Stomach (tissue), 9 donors: Measurements from ENCODE around the gene ODC1. TPM values are rescaled to one million over a fixed set of nuclear protein-coding genes. Genes with fewer than 3 reads are reported as not detected.
"Not testable (repeated sequence)": the region's sequence is repeated elsewhere in the genome, so short reads cannot be mapped to it uniquely, and the experiment has no call there.

Experiments used
- DNase-seq, 2 donors: peaks; one replicate each; pipeline versions ENCODE4 v3.0.0 to v3.0.0-alpha.2; 2013 to 2019
- H3K27ac ChIP-seq, 5 donors: fragments of 200-600 bp in 4 of 5; sonication (generic) in 4 of 5; one replicate each; pipeline ENCODE4 v1.5.1; 2013 to 2019; ENCODE audit warnings: mild to moderate bottlenecking in 1 of 5, moderate library complexity in 1 of 5
- H3K27me3 ChIP-seq, 3 donors: fragments of 200-600 bp; sonication (generic); one replicate each; pipeline ENCODE4 v1.5.1; 2017 to 2019; ENCODE audit warnings: mixed run types in 1 of 3
- H3K36me3 ChIP-seq, 4 donors: fragments of 200-600 bp; sonication (generic); 1 replicate in 3 of 4; 2 replicates in 1 of 4; pipeline ENCODE4 v1.5.1; 2016 to 2019
- H3K4me1 ChIP-seq, 4 donors: fragments of 200-600 bp; sonication (generic); one replicate each; pipeline ENCODE4 v1.5.1; 2016 to 2019
- H3K4me3 ChIP-seq, 4 donors: fragments of 200-600 bp; sonication (generic) in 3 of 4; one replicate each; pipeline ENCODE4 v1.5.1; 2016 to 2019; ENCODE audit warnings: mild to moderate bottlenecking in 1 of 4
- H3K9me3 ChIP-seq, 4 donors: fragments of 200-600 bp; sonication (generic); one replicate each; pipeline ENCODE4 v1.5.1; 2016 to 2019
- EP300 ChIP-seq: sonication (generic); formaldehyde crosslinking; IDR thresholded peaks from one replicate; pipeline ENCODE4 v1.6.1; 2017; ENCODE audit warnings: antibody characterized with exemption
- POLR2A ChIP-seq, 4 donors: fragments of 450-650 bp; IDR thresholded peaks; one replicate each; pipeline ENCODE4 v1.6.1; 2016; ENCODE audit warnings: antibody characterized with exemption in 4 of 4, control low read depth in 2 of 4, mild to moderate bottlenecking in 1 of 4, moderate library complexity in 1 of 4
- POLR2AphosphoS5 ChIP-seq, 3 donors: sonication (generic); formaldehyde crosslinking; IDR thresholded peaks; one replicate each; pipeline ENCODE4 v1.6.1; 2016; ENCODE audit warnings: antibody characterized with exemption in 3 of 3
- WGBS, 5 donors: extraction: QIAGEN DNeasy Blood & Tissue Kit in 3 of 5; methylation state at CpG; one replicate each; pipeline versions ENCODE4 v1.1.5 to v1.1.7; 2013 to 2018; 5-methylcytosine and 5-hydroxymethylcytosine counted together
- intact Hi-C: fragments of 100-400 bp; cut with DNase I; formaldehyde crosslinking; loops from one replicate; pipeline ENCODE4 v1.15.1; 2023; ENCODE audit warnings: low total_unique reads
- polyA plus RNA-seq, 3 donors: library from polyadenylated mRNA; stranded (reverse); fragments of 200-250 nt; gene quantifications; one replicate each; pipeline ENCODE4 v1.2.3, GENCODE V29; 2013
- total RNA-seq, 5 donors: library from RNA; depleted of rRNA; stranded (reverse); fragments of >200 nt; gene quantifications; one replicate each; pipeline versions ENCODE4 v1.1.0 to v1.2.3, GENCODE V29; 2014 to 2016
- TF ChIP-seq, protein P1 (sequence below), 7 experiments: fragments of 450-650 bp in 4 of 7; fragments of 200-600 bp in 3 of 7; sonication (generic) in 3 of 7; IDR thresholded peaks; one replicate each; pipeline ENCODE4 v1.5.1; 2016 to 2019; ENCODE audit warnings: antibody characterized with exemption in 7 of 7, control low read depth in 2 of 7, mild to moderate bottlenecking in 1 of 7
- donor health status: healthy with polysubstance abuse.
- donor health status: Bipolar disorder and iron deficiency.
- donor health status: healthy.

ODC1 gene
- total and polyA plus RNA-seq, 8 donors: 32.2 to 148 (median 49.8) TPM

DNA sequence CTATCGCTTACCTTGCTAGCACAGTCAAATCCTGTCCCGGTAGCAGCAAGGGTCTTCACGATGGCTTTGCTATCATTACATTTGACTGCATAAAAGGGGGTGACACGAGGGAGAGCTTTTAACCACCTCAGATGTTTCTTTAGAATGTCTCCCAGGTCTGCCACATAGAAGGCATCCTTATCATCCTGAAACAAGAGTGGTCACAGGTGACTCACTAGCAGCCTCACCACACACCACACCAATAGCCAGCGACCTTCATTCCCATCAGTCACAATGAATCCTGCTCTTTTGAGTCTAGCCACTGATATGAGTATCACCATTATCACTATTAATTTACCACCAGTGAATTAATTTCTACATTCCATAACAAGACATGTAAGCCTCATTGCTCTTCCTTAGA is 3.7 kb downstream of the ODC1 start:
- H3K27me3 ChIP-seq: no peaks in the 10 kb centered on the region
- H3K9me3 ChIP-seq: no peaks in the 10 kb centered on the region
- 78 to 86% (median 81%) methylated on average over 5 of the region's 5 CpGs for WGBS, 5 donors
- H3K27ac ChIP-seq: no peak overlapping the region
- DNase-seq: no peak
- intact Hi-C loops: loop anchor here (10.0 kb wide), 1 partner anchor 230 kb away; no protein-coding TSS in a partner anchor
- H3K36me3 ChIP-seq: peaks cover 44 to 54% (median 54%) of the 10 kb centered on the region in 4 donors
- H3K4me1 ChIP-seq: peaks cover 23 to 47% (median 35%) of the 10 kb centered on the region in 4 donors
- no peak overlapping the region for H3K4me3 ChIP-seq
- TF ChIP-seq EP300 (no peak), POLR2AphosphoS5 (IDR thresholded peaks at IDR 0.05) (no peak), POLR2A (IDR thresholded peaks at IDR 0.05) (no peak)
- TF ChIP-seq, protein P1, sequence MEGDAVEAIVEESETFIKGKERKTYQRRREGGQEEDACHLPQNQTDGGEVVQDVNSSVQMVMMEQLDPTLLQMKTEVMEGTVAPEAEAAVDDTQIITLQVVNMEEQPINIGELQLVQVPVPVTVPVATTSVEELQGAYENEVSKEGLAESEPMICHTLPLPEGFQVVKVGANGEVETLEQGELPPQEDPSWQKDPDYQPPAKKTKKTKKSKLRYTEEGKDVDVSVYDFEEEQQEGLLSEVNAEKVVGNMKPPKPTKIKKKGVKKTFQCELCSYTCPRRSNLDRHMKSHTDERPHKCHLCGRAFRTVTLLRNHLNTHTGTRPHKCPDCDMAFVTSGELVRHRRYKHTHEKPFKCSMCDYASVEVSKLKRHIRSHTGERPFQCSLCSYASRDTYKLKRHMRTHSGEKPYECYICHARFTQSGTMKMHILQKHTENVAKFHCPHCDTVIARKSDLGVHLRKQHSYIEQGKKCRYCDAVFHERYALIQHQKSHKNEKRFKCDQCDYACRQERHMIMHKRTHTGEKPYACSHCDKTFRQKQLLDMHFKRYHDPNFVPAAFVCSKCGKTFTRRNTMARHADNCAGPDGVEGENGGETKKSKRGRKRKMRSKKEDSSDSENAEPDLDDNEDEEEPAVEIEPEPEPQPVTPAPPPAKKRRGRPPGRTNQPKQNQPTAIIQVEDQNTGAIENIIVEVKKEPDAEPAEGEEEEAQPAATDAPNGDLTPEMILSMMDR (IDR thresholded peaks at IDR 0.05): no peak

DNA sequence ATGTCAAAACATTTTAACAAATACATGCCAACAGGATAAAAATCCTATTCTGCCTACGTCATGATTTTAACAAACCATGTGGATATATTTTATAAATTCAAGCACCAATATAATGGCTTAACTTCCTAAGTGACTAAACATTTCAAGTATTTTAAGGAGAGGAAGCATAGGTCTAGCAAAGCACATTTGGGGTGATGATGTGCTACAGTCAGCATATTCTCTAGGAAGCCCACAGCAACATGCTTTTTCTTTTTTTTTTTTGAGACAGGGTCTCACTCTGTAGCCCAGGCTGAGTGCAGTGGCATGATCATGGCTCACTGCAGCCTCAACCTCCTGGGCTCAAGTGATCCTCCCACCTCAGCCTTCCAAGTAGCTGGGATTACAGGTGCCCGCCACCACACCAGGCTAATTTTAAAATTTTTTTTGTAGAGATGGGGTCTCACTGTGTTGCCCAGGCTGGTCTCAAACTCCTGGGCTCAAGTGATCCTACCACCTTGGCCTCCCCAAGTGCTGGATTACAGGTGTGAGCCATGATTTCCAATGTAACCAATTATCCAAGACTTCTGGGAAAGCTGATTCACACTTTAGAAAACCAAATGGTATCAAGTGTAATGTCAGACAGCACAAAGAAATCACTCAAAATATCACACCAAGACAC is 5.5 kb downstream of the ODC1 start:
- not testable (repeated sequence) for H3K27me3 ChIP-seq, H3K9me3 ChIP-seq, H3K4me3 ChIP-seq, DNase-seq, H3K27ac ChIP-seq
- H3K4me1 ChIP-seq: peaks cover 15 to 39% (median 25%) of the 10 kb centered on the region in 4 donors
- H3K36me3 ChIP-seq: peaks cover 46 to 61% (median 58%) of the 10 kb centered on the region in 4 donors
- WGBS, 5 donors: 93 to 95% (median 94%) methylated on average over 2 of the region's 2 CpGs
- intact Hi-C loops: loop anchor here (10.0 kb wide), 1 partner anchor 232 kb away; no protein-coding TSS in a partner anchor

DNA sequence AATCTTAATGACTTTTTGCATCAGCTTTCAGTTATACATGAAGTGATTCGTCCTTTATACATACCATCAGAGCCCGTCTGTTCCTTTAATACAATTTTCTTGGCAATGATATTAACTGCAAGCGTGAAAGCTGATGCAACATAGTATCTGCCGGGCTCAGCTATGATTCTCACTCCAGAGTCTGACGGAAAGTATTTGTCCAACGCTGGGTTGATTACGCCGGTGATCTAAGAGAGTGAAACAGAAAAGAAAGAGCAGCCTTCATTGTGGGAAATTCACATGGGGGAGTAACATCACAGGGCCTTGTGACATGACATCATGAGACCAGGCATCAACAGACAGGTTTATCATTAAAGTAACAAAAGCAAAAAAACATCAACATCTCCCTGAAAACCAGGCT is 6.2 kb downstream of the ODC1 start:
- Histone ChIP-seq H3K4me1 (peaks cover 11 to 32% (median 18%) of the 10 kb centered on the region in 4 donors), H3K4me3 (no peak overlapping the region), H3K36me3 (peaks cover 46 to 61% (median 58%) of the 10 kb centered on the region in 4 donors), H3K27ac (no peak overlapping the region), H3K9me3 (no peaks in the 10 kb centered on the region), H3K27me3 (no peaks in the 10 kb centered on the region)
- 87 to 95% (median 91%) methylated on average over 8 of the region's 8 CpGs for WGBS, 5 donors
- intact Hi-C loops: loop anchor here (10.0 kb wide), 1 partner anchor 233 kb away; no protein-coding TSS in a partner anchor
- TF ChIP-seq EP300: no peak
- no peak for DNase-seq

DNA sequence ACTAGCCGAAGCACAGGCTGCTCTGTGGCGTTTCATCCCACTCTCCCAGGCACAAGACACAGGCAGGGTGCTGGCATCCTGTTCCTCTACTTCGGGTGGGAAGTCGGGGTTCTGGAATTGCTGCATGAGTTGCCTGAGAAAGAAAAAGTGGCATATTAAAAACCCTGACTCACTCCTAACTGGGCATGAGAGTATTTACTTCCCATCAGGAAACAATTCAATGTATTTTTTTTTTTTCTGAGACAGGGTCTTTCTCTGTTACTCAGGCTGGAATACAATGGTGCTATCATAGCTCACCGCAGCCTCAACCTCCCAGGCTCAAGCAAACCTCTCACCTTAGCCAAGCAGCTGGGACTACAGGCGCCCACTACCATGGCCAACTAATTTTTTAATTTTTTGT is 7.4 kb downstream of the ODC1 start:
- Histone ChIP-seq H3K4me3 (no peak overlapping the region), H3K4me1 (peaks cover 0 to 20% (median 7%) of the 10 kb centered on the region in 4 donors), H3K27me3 (no peaks in the 10 kb centered on the region), H3K9me3 (no peaks in the 10 kb centered on the region), H3K27ac (no peak overlapping the region), H3K36me3 (peaks cover 46 to 61% (median 58%) of the 10 kb centered on the region in 4 donors)
- DNase-seq: no peak
- TF ChIP-seq, protein P1 (IDR thresholded peaks at IDR 0.05): no peak
- TF ChIP-seq POLR2AphosphoS5 (IDR thresholded peaks at IDR 0.05) (no peak), EP300 (no peak), POLR2A (IDR thresholded peaks at IDR 0.05) (no peak)
- WGBS, 5 donors: 76 to 89% (median 85%) methylated on average over 6 of the region's 6 CpGs
- intact Hi-C loops: loop anchor here (10.0 kb wide), 1 partner anchor 234 kb away; no protein-coding TSS in a partner anchor

DNA sequence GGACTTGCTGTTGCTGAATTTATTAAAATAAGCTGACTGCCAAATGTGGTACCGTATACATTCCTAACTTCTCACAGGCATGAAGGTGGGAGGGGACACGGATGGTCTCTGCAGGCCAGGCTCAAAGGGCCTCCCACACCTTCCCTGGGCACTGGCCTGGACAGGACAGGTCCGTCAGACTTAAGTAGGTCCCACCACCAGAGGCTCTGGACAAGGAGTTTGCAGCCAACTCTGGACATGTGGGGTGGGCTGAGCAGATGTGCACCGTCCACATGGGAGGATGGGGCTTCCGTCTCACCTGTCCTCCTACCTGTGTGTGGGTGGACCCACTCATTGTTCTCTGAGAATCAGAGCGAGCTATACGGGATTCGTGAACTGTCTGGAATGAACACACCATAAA is 8.2 kb downstream of the ODC1 start:
- no peaks in the 10 kb centered on the region for H3K9me3 ChIP-seq
- intact Hi-C loops: loop anchor here (10.0 kb wide), 1 partner anchor 235 kb away; no protein-coding TSS in a partner anchor
- no peaks in the 10 kb centered on the region for H3K27me3 ChIP-seq
- peaks cover 0 to 15% (median 4%) of the 10 kb centered on the region in 4 donors for H3K4me1 ChIP-seq
- WGBS, 5 donors: 88 to 92% (median 90%) methylated on average over 8 of the region's 8 CpGs
- TF ChIP-seq, protein P1 (IDR thresholded peaks at IDR 0.05): no peak
- no peak for TF ChIP-seq EP300
- TF ChIP-seq POLR2A (IDR thresholded peaks at IDR 0.05): no peak
- TF ChIP-seq POLR2AphosphoS5 (IDR thresholded peaks at IDR 0.05): no peak
- H3K4me3 ChIP-seq: no peak overlapping the region
- DNase-seq: no peak
- no peak overlapping the region for H3K27ac ChIP-seq
- peaks cover 46 to 61% (median 58%) of the 10 kb centered on the region in 4 donors for H3K36me3 ChIP-seq
